Caco-2 (cell line): ENCODE data around the gene C1QTNF8. TPM values are rescaled to one million over a fixed set of nuclear protein-coding genes. Genes with fewer than 3 reads are reported as not detected.

Experiments
- BruUV-seq: library from RNA; stranded (reverse); fragments of 400-500 nt; replicated peaks from 2 replicates; lab custom pipeline; 2021; lab: Mats Ljungman, UMichigan
- CTCF ChIA-PET: fragments of 300-600 bp; sonication (Branson Sonifier 250); formaldehyde crosslinking; loops from one replicate; lab custom pipeline; 2022; ENCODE audit warnings: antibody characterized with exemption; lab: Charles Lee
- POLR2A ChIA-PET: fragments of 300-600 bp; sonication (Branson Sonifier 250); formaldehyde crosslinking; loops from one replicate; lab custom pipeline; 2022; ENCODE audit warnings: antibody characterized with exemption; lab: Charles Lee
- DNase-seq, 2 experiments: peaks; one replicate each; pipeline versions ENCODE4 v3.0.0 to v3.0.0-alpha.2; 2020 to 2022
- H3K27me3 ChIP-seq: replicated peaks from 2 replicates; pipeline ENCODE4 v1.6.0; 2011; ENCODE audit warnings: low read length; ENCODE audit not compliant: control insufficient read depth, insufficient read depth
- H3K36me3 ChIP-seq: 2 replicates; pipeline ENCODE4 v1.5.1; 2011; ENCODE audit warnings: low read length; ENCODE audit not compliant: control insufficient read depth, insufficient read depth
- H3K4me1 ChIP-seq: fragments of 250-450 bp; sonication (Bioruptor Pico); 2 replicates; pipeline ENCODE4 v1.5.1; 2020; ENCODE audit warnings: mild to moderate bottlenecking
- H3K4me3 ChIP-seq: 2 replicates; pipeline ENCODE4 v1.5.1; 2011; ENCODE audit warnings: low read depth, mild to moderate bottlenecking, control low read depth, low read length
- H3K9me3 ChIP-seq: fragments of 250-450 bp; sonication (Bioruptor Pico); 2 replicates; pipeline ENCODE4 v1.5.1; 2020; ENCODE audit warnings: mild to moderate bottlenecking, moderate library complexity
- H3K27ac Mint-ChIP-seq: one replicate; pipeline ENCODE4 v1.8.0; 2022; ENCODE audit warnings: mixed read lengths; ENCODE audit not compliant: unreplicated experiment
- H3K27me3 Mint-ChIP-seq: one replicate; pipeline ENCODE4 v1.8.0; 2022; ENCODE audit warnings: mixed read lengths; ENCODE audit not compliant: insufficient read depth, unreplicated experiment
- H3K36me3 Mint-ChIP-seq: one replicate; pipeline ENCODE4 v1.8.0; 2022; ENCODE audit warnings: mild to moderate bottlenecking, mixed read lengths; ENCODE audit not compliant: insufficient read depth, unreplicated experiment
- H3K4me1 Mint-ChIP-seq: one replicate; pipeline ENCODE4 v1.8.0; 2022; ENCODE audit warnings: low read depth, mixed read lengths; ENCODE audit not compliant: unreplicated experiment
- H3K4me3 Mint-ChIP-seq: one replicate; pipeline ENCODE4 v1.8.0; 2022; ENCODE audit warnings: mild to moderate bottlenecking, moderate library complexity, mixed read lengths; ENCODE audit not compliant: unreplicated experiment
- H3K9me3 Mint-ChIP-seq: one replicate; pipeline ENCODE4 v1.8.0; 2022; ENCODE audit warnings: mixed read lengths; ENCODE audit not compliant: unreplicated experiment
- CTCF ChIP-seq, 2 experiments: fragments of 200-600 bp in 1 of 2; IDR thresholded peaks; 1 replicate in 1 of 2; 2 replicates in 1 of 2; pipeline versions ENCODE4 v1.5.1 to v1.8.0; 2011 to 2022; ENCODE audit warnings: antibody characterized with exemption in 1 of 2, control low read depth in 1 of 2, inconsistent platforms in 1 of 2, low read depth in 1 of 2, low read length in 1 of 2, mild to moderate bottlenecking in 1 of 2, moderate library complexity in 1 of 2; ENCODE audit not compliant: insufficient read depth in 1 of 2, severe bottlenecking in 1 of 2, unreplicated experiment in 1 of 2
- intact Hi-C: fragments of 100-400 bp; cut with micrococcal nuclease; formaldehyde crosslinking; loops from one replicate; pipeline ENCODE4 v1.10.0; 2022; ENCODE audit not compliant: unreplicated experiment
- total RNA-seq: library from RNA; stranded (reverse); gene quantifications from 2 replicates; pipeline ENCODE4 v1.2.3, GENCODE V29; 2022

Gene C1QTNF8
- total RNA-seq, 1 experiment from 2014 or later = not detected

- no peaks in the 10 kb centered on the region for H3K9me3 ChIP-seq
- DNase-seq = no peak
- H3K4me1 Mint-ChIP-seq = no peaks in the 10 kb centered on the region
- H3K4me3 ChIP-seq = no peak overlapping the region
- peaks cover 3% of the 10 kb centered on the region for H3K27me3 Mint-ChIP-seq
- H3K9me3 Mint-ChIP-seq = no peaks in the 10 kb centered on the region
- H3K36me3 Mint-ChIP-seq = no peaks in the 10 kb centered on the region
- no peaks in the 10 kb centered on the region for H3K4me1 ChIP-seq
- CTCF ChIA-PET = no interaction called here
- intact Hi-C loops = no loop called here
- no peaks in the 10 kb centered on the region for H3K36me3 ChIP-seq
- H3K27ac Mint-ChIP-seq = no peak overlapping the region
- no peaks in the 10 kb centered on the region; the same call in 1 of the 2 replicates for H3K27me3 ChIP-seq
- TF ChIP-seq CTCF (IDR thresholded peaks at IDR 0.05; ENCODE audit: insufficient read depth in 1 of 2, low read depth in 1 of 2, low read length in 1 of 2, severe bottlenecking in 1 of 2, unreplicated experiment in 1 of 2) = no peak
- no peak overlapping the region for H3K4me3 Mint-ChIP-seq
- POLR2A ChIA-PET = no interaction called here
- BruUV-seq = no TSS peak
Measured at GRCh38 chr16:1113489-1113888, 17.4 kb upstream of the C1QTNF8 start.

- H3K27me3 ChIP-seq = no peaks in the 10 kb centered on the region; the same call in 1 of the 2 replicates
- no peaks in the 10 kb centered on the region for H3K9me3 Mint-ChIP-seq
- no TSS peak for BruUV-seq
- no peak overlapping the region for H3K4me3 ChIP-seq
- no peaks in the 10 kb centered on the region for H3K36me3 Mint-ChIP-seq
- no peak for TF ChIP-seq CTCF (IDR thresholded peaks at IDR 0.05; ENCODE audit: insufficient read depth in 1 of 2, low read depth in 1 of 2, low read length in 1 of 2, severe bottlenecking in 1 of 2, unreplicated experiment in 1 of 2)
- intact Hi-C loops = no loop called here
- H3K27me3 Mint-ChIP-seq = peaks cover 3% of the 10 kb centered on the region
- no peaks in the 10 kb centered on the region for H3K9me3 ChIP-seq
- H3K4me1 ChIP-seq = no peaks in the 10 kb centered on the region
- no peaks in the 10 kb centered on the region for H3K4me1 Mint-ChIP-seq
- no peak overlapping the region for H3K4me3 Mint-ChIP-seq
- no peak for DNase-seq
- no peaks in the 10 kb centered on the region for H3K36me3 ChIP-seq
- ChIA-PET CTCF (no interaction called here), POLR2A (no interaction called here)
- H3K27ac Mint-ChIP-seq = no peak overlapping the region
Measured at GRCh38 chr16:1112506-1113184, 16.6 kb upstream of the C1QTNF8 start.

GRCh38 chr16:1109648-1110047 is 13.6 kb upstream of the C1QTNF8 start:
- TF ChIP-seq CTCF (IDR thresholded peaks at IDR 0.05; ENCODE audit: insufficient read depth in 1 of 2, low read depth in 1 of 2, low read length in 1 of 2, severe bottlenecking in 1 of 2, unreplicated experiment in 1 of 2) = no peak
- Histone ChIP-seq H3K4me3 (no peak overlapping the region), H3K27me3 (no peaks in the 10 kb centered on the region; the same call in 1 of the 2 replicates), H3K36me3 (no peaks in the 10 kb centered on the region), H3K9me3 (no peaks in the 10 kb centered on the region), H3K4me1 (no peaks in the 10 kb centered on the region)
- intact Hi-C loops = no loop called here
- DNase-seq = no peak
- no peaks in the 10 kb centered on the region for H3K9me3 Mint-ChIP-seq
- ChIA-PET POLR2A (no interaction called here), CTCF (no interaction called here)
- no peaks in the 10 kb centered on the region for H3K36me3 Mint-ChIP-seq
- BruUV-seq = no TSS peak
- no peak overlapping the region for H3K27ac Mint-ChIP-seq
- H3K4me3 Mint-ChIP-seq = no peak overlapping the region
- H3K4me1 Mint-ChIP-seq = no peaks in the 10 kb centered on the region
- H3K27me3 Mint-ChIP-seq = peaks cover 6% of the 10 kb centered on the region
